K562 (cell line): ENCODE measurements around the gene C20orf96. TPM values are rescaled to one million over a fixed set of nuclear protein-coding genes. Genes with fewer than 3 reads are reported as not detected.

Experiments used
- ATAC-seq: fragments of 200-7000 bp; cut with Tn5 transposase; 3 replicates; pipeline ENCODE4 v1.9.1; 2020; ENCODE audit warnings: moderate library complexity
- BruUV-seq: library from RNA; stranded (reverse); fragments of 400-500 nt; replicated peaks from 2 replicates; lab custom pipeline; 2021; lab: Mats Ljungman, UMichigan
- CTCF ChIA-PET: fragments of 300-600 bp; formaldehyde crosslinking; extraction: SDS; loops from one replicate; lab custom pipeline; 2021; ENCODE audit warnings: low intra/inter-chr PET ratio; lab: Yijun Ruan, JAX
- POLR2A ChIA-PET: fragments of 300-600, 350-650 bp; sonication (Branson Sonifier 250); formaldehyde crosslinking; extraction: SDS; loops from one replicate; lab custom pipeline; 2021; ENCODE audit warnings: antibody characterized with exemption, inconsistent platforms; lab: Yijun Ruan, JAX
- DNase-seq, 4 experiments: peaks; one replicate each; pipeline versions ENCODE4 v3.0.0 to v3.0.0-alpha.2; 2011 to 2018; ENCODE audit warnings: low spot score in 3 of 4, mixed read lengths in 3 of 4; ENCODE audit errors: extremely low read depth in 1 of 4
- FAIRE-seq: peaks from 2 replicates; lab custom pipeline; 2011; peaks lifted over from hg19 to GRCh38; lab: Jason Lieb, UNC
- H2AFZ ChIP-seq: 2 replicates; pipeline ENCODE4 v1.6.0; 2011; ENCODE audit warnings: low read depth, low read length, control low read depth, inconsistent platforms
- H3K27ac ChIP-seq: fragments of 200-600 bp; 3 replicates; pipeline ENCODE4 v1.8.0; 2011; ENCODE audit warnings: low read depth, mild to moderate bottlenecking, control low read depth, inconsistent platforms, low read length, moderate library complexity, mixed read lengths; ENCODE audit errors: extremely low read depth
- H3K27me3 ChIP-seq, 2 experiments: fragments of 300-600 bp in 1 of 2; 2 replicates in 1 of 2; 3 replicates in 1 of 2; pipeline versions ENCODE4 v1.6.0 to v1.8.0; 2011; ENCODE audit warnings: inconsistent platforms in 2 of 2, low read length in 2 of 2, mild to moderate bottlenecking in 1 of 2, mixed read lengths in 1 of 2, moderate library complexity in 1 of 2; ENCODE audit not compliant: control insufficient read depth in 2 of 2, insufficient read depth in 2 of 2
- H3K36me3 ChIP-seq: fragments of 300-600 bp; 3 replicates; pipeline ENCODE4 v1.8.0; 2011; ENCODE audit warnings: mild to moderate bottlenecking, low read length, inconsistent platforms; ENCODE audit not compliant: control insufficient read depth, insufficient read depth
- H3K4me1 ChIP-seq, 2 experiments: fragments of 200-600 bp in 1 of 2; replicated peaks in 1 of 2; 2 replicates in 1 of 2; 3 replicates in 1 of 2; pipeline versions ENCODE4 v1.5.1 to v1.8.0; 2011; ENCODE audit warnings: inconsistent platforms in 2 of 2, low read length in 2 of 2, mild to moderate bottlenecking in 1 of 2, mixed read lengths in 1 of 2, moderate library complexity in 1 of 2; ENCODE audit not compliant: control insufficient read depth in 2 of 2, insufficient read depth in 2 of 2
- H3K4me2 ChIP-seq: 2 replicates; pipeline ENCODE4 v1.6.1; 2011; ENCODE audit warnings: low read length, control low read depth, inconsistent platforms, mixed read lengths; ENCODE audit not compliant: insufficient read depth
- H3K4me3 ChIP-seq: fragments of 200-600 bp; sonication (generic), shearing (Covaris generic); 2 replicates; pipeline ENCODE4 v1.5.1; 2016; ENCODE audit warnings: control low read depth, inconsistent platforms
- H3K79me2 ChIP-seq: fragments of 200-600 bp; 3 replicates; pipeline ENCODE4 v1.8.0; 2011; ENCODE audit warnings: low read length, inconsistent platforms; ENCODE audit not compliant: control insufficient read depth, insufficient read depth
- H3K9ac ChIP-seq, 2 experiments: 2 replicates each; pipeline versions ENCODE4 v1.6.0 to v1.6.1; 2011; ENCODE audit warnings: low read depth in 2 of 2, low read length in 2 of 2, control low read depth in 1 of 2, inconsistent platforms in 1 of 2, mild to moderate bottlenecking in 1 of 2, mixed read lengths in 1 of 2; ENCODE audit not compliant: insufficient read depth in 1 of 2
- H3K9me1 ChIP-seq: one replicate; pipeline ENCODE4 v1.6.0; 2011; ENCODE audit warnings: inconsistent platforms, mild to moderate bottlenecking, low read length, moderate library complexity; ENCODE audit not compliant: control insufficient read depth, insufficient read depth
- H3K9me3 ChIP-seq: replicated peaks from 2 replicates; pipeline ENCODE4 v1.5.1; 2011; ENCODE audit warnings: low read depth, low read length, inconsistent platforms; ENCODE audit not compliant: control insufficient read depth, insufficient read depth
- H4K20me1 ChIP-seq: replicated peaks from 2 replicates; pipeline ENCODE4 v1.6.1; 2011; ENCODE audit warnings: low read length, inconsistent platforms, mixed read lengths; ENCODE audit not compliant: control insufficient read depth, insufficient read depth
- DPF2 ChIP-seq: fragments of 450-650 bp; IDR thresholded peaks from 2 replicates; pipeline ENCODE4 v1.6.1; 2016
- HDAC1 ChIP-seq, 2 experiments: fragments of 450-650 bp; IDR thresholded peaks; 2 replicates each; pipeline ENCODE4 v1.6.1; 2016 to 2017; ENCODE audit warnings: inconsistent platforms in 1 of 2, mild to moderate bottlenecking in 1 of 2, moderate library complexity in 1 of 2
- HDAC8 ChIP-seq: fragments of 450-650 bp; IDR thresholded peaks from 2 replicates; pipeline ENCODE4 v1.6.1; 2016; ENCODE audit warnings: mild to moderate bottlenecking, missing genetic modification characterization, moderate library complexity, missing compliant biosample characterization
- MYBL2 ChIP-seq, 2 experiments: fragments of 450-650 bp in 1 of 2; sonication (generic) in 1 of 2; formaldehyde crosslinking in 1 of 2; IDR thresholded peaks; 2 replicates each; pipeline versions ENCODE4 v1.6.1 to v1.8.1; 2017 to 2022; ENCODE audit warnings: borderline replicate concordance in 1 of 2, inconsistent platforms in 1 of 2, low read depth in 1 of 2, mild to moderate bottlenecking in 1 of 2, missing genetic modification reagents in 1 of 2, moderate library complexity in 1 of 2
- NR0B1 ChIP-seq: fragments of 450-650 bp; IDR thresholded peaks from one replicate; pipeline ENCODE4 v1.6.1; 2018; ENCODE audit warnings: mild to moderate bottlenecking, moderate library complexity; ENCODE audit not compliant: partially characterized antibody
- POLR2G ChIP-seq: fragments of 200-400 bp; formaldehyde crosslinking; IDR thresholded peaks from 2 replicates; pipeline ENCODE4 v1.6.1; 2017; ENCODE audit warnings: low read depth, mild to moderate bottlenecking, antibody characterized with exemption, low read length, moderate library complexity
- PTRF ChIP-seq: fragments of 450-650 bp; IDR thresholded peaks from 2 replicates; pipeline ENCODE4 v1.6.1; 2016; ENCODE audit warnings: mild to moderate bottlenecking, missing genetic modification characterization, missing compliant biosample characterization
- SFPQ ChIP-seq: fragments of 200-400 bp; formaldehyde crosslinking; IDR thresholded peaks from 2 replicates; pipeline ENCODE4 v1.6.1; 2017; ENCODE audit warnings: mild to moderate bottlenecking, low read depth, low read length, moderate library complexity
- SMARCE1 ChIP-seq: fragments of 450-650 bp; IDR thresholded peaks from 2 replicates; pipeline ENCODE4 v1.7.1; 2016; ENCODE audit warnings: mild to moderate bottlenecking
- SPI1 ChIP-seq: IDR thresholded peaks from 2 replicates; pipeline ENCODE4 v1.6.1; 2011; ENCODE audit warnings: low read depth, low read length, control low read depth, borderline replicate concordance
- TAF15 ChIP-seq: fragments of 200-400 bp; formaldehyde crosslinking; IDR thresholded peaks from 2 replicates; pipeline ENCODE4 v1.6.1; 2017; ENCODE audit warnings: mild to moderate bottlenecking, low read depth, low read length, moderate library complexity
- TARDBP ChIP-seq: fragments of 450-650 bp; IDR thresholded peaks from 2 replicates; pipeline ENCODE4 v1.6.1; 2016
- USF2 ChIP-seq: sonication (generic); formaldehyde crosslinking; IDR thresholded peaks from 2 replicates; pipeline ENCODE4 v1.5.0; 2020; ENCODE audit warnings: missing genetic modification reagents
- ZNF518B ChIP-seq: fragments of 250-450 bp; sonication (Bioruptor Pico); IDR thresholded peaks from 2 replicates; pipeline ENCODE4 v1.5.0; 2021; ENCODE audit warnings: mild to moderate bottlenecking, moderate library complexity
- WGBS: fragments of 100-300 bp; shearing (Covaris generic); methylation state at CpG from one replicate; pipeline ENCODE4 v1.1.6; 2016; ENCODE audit warnings: low coverage, mixed read lengths; ENCODE audit not compliant: insufficient coverage; ENCODE audit errors: missing lambda C conversion rate; 5-methylcytosine and 5-hydroxymethylcytosine counted together
- in situ Hi-C: fragments of 300-500 bp; cut with MboI; formaldehyde crosslinking; loops from 4 replicates; pipeline ENCODE4 v1.15.0; 2018; ENCODE audit warnings: inconsistent platforms, mixed read lengths
- intact Hi-C: fragments of 100-400 bp; cut with micrococcal nuclease; formaldehyde crosslinking; loops from 2 replicates; pipeline ENCODE4 v1.14.2; 2022
- polyA plus RNA-seq, 8 experiments: library from polyadenylated mRNA; depleted of rRNA in 4 of 8; stranded (reverse) in 5 of 8; unstranded in 3 of 8; fragments of >200 nt; fragmentation: Nextera tagmentation in 2 of 8; fragmentation: Illumina TruSeq in 1 of 8; extraction: Ambion mirVana in 2 of 8; extraction: Trizol in 1 of 8; gene quantifications; 2 replicates each; pipeline versions ENCODE4 v1.2.1 to v1.2.3, GENCODE V29; 2011 to 2014; ENCODE audit warnings: inconsistent platforms in 1 of 8, missing spikeins in 1 of 8
- total RNA-seq, 7 experiments: library from RNA; depleted of rRNA in 6 of 7; stranded (reverse); fragments of >200 nt in 6 of 7; fragmentation: Illumina TruSeq in 2 of 7; extraction: Trizol in 2 of 7; gene quantifications; 2 replicates each; pipeline versions ENCODE4 v1.2.1 to v1.2.3, GENCODE V29; 2011 to 2021; ENCODE audit warnings: low replicate concordance in 1 of 7

C20orf96 gene
- total and polyA plus RNA-seq, 9 of the 15 experiments (the other 6 are each of a cell fraction or from before 2014, with no cell fraction given), result 1.7 to 11.7 (median 4.2) TPM

- H3K79me2 ChIP-seq, result no peaks in the 10 kb centered on the region
- H3K27ac ChIP-seq, result no peak overlapping the region
- intact Hi-C loops (no loop called here), in situ Hi-C loops (no loop called here)
- WGBS, result 10% methylated on average over 2 of the region's 4 CpGs
- peak; percentile 32 for FAIRE-seq
- 0 out of 2 replicates have a peak overlapping the region, but pooled peaks have one; percentile 16 for H2AFZ ChIP-seq
- peaks cover 0 to 12% of the 10 kb centered on the region in 2 experiments; a peak in 4 of 5 replicates for H3K4me1 ChIP-seq
- no TSS peak for BruUV-seq
- H3K27me3 ChIP-seq, result no peaks in the 10 kb centered on the region
- H3K9ac ChIP-seq, result peak overlapping the region in 1 of 2 experiments; percentile 52; a peak in 1 of 4 replicates
- no peaks in the 10 kb centered on the region for H3K36me3 ChIP-seq
- no peaks in the 10 kb centered on the region for H4K20me1 ChIP-seq
- ChIA-PET CTCF (interaction anchor here (0.6 kb wide), 1 partner anchor 30 kb away, joined by 3 read pairs; no protein-coding TSS in a partner anchor), POLR2A (interaction anchor here (0.6 to 1.2 kb wide), 4 partner anchors 10 to 21 kb away, joined by 3 to 5 read pairs (median 3); partner anchors contain the start of gene DEFB129)
- no peak overlapping the region for H3K4me3 ChIP-seq
- no peaks in the 10 kb centered on the region for H3K9me1 ChIP-seq
- peak; percentile 58 for ATAC-seq
- H3K9me3 ChIP-seq, result no peaks in the 10 kb centered on the region
- peak overlapping the region; percentile 32; the same call in 1 of the 2 replicates for H3K4me2 ChIP-seq
- DNase-seq, result peak in 1 of 4 experiments; percentile 51
- no peak for TF ChIP-seq NR0B1
- no peak for TF ChIP-seq POLR2G
- TF ChIP-seq SMARCE1, result peak; percentile 46; the same call in 1 of the 2 replicates
- TF ChIP-seq SPI1, result peak; percentile 87
- 0 out of 4 replicates have a peak, but pooled peaks of 1 of the 2 experiments have one; percentile 34 for TF ChIP-seq HDAC1 (IDR thresholded peaks at IDR 0.05)
- TF ChIP-seq DPF2, result 0 out of 2 replicates have a peak, but pooled peaks have one; percentile 34
- TF ChIP-seq MYBL2 (IDR thresholded peaks at IDR 0.05; ENCODE audit: low read depth), result no peak
- TF ChIP-seq MYBL2 (CRISPR knock-in tag; IDR thresholded peaks at IDR 0.05; ENCODE audit: borderline replicate concordance), result no peak
- no peak for TF ChIP-seq PTRF
- TF ChIP-seq TAF15, result no peak
- TF ChIP-seq TARDBP, result no peak
- TF ChIP-seq HDAC8 (tag), result no peak
- TF ChIP-seq SFPQ, result no peak
- TF ChIP-seq ZNF518B (CRISPR knock-in tag), result no peak
- TF ChIP-seq USF2, result no peak
Measured at GRCh38 chr20:237489-237888, 53.1 kb downstream of the C20orf96 start.
